Measurements from ENCODE around the gene KCTD7.
A peak's percentile ranks its signal among the peaks of the same experiment; 100 is the strongest.
"Not testable (repeated sequence)": the region's sequence is repeated elsewhere in the genome, so short reads cannot be mapped to it uniquely, and the experiment has no call there.

KCTD7 gene

GRCh38 chr7:66654275-66655112 lies 25.8 kb downstream of the KCTD7 start:
- DNase-seq (ENCODE audit: low read depth): peak; percentile 97

DNA sequence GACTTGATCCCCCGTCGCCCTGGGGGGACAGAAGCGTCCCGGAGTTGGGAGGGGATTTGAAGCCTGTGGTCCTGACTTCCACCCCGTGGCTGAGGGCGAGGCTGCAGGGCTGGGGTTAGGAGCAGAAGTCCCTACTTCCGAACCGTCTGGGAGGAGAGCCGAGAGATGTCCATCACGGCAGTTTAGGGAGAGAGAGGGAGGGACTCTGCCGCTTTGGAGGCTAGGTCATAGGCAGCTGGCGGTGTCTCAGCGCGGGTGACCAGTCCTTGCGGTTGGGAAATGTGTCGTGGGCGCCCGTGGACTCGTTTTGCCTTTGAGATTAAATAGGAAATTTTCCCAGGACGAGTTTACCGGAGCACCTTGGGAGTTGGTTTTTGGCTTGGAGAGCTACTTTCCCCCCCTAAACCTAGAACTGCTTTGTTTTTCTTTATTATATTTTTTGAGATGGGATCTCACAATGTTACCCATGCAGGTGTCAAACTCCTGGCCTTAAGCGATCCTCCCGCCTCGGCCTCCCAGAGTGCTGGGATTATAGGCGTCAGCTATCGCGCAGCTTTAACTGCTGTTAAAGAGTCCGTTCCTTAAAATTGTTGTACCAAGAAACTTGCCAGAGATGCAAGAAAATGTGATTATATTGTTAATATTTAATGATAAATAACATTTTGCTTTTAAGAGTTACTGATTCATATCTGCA lies 26.6 kb downstream of the KCTD7 start:
- DNase-seq (ENCODE audit: low read depth): not testable (repeated sequence)

- DNase-seq (ENCODE audit: low read depth): not testable (repeated sequence)
Measured at GRCh38 chr7:66655826-66656485, 27.3 kb downstream of the KCTD7 start.

DNA sequence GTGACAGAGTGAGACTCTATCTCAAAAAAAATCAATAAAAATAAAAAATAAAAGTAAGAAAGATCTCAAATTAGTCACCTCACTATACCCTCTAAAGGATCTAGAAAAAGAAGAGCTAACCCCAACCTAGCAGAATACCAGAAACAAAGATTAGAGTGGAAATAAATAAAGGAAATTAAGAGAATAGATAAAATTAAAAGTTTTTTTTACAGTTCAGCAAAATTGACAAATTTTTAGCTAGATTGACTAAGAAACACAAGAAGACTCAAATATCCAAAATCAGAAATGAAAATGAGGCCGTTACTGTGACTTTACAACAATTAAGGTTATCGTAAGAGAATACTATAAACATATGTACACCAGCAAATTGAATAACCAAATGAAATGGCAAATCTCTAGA lies 29.1 kb downstream of the KCTD7 start:
- no peak for DNase-seq (ENCODE audit: low read depth)

DNA sequence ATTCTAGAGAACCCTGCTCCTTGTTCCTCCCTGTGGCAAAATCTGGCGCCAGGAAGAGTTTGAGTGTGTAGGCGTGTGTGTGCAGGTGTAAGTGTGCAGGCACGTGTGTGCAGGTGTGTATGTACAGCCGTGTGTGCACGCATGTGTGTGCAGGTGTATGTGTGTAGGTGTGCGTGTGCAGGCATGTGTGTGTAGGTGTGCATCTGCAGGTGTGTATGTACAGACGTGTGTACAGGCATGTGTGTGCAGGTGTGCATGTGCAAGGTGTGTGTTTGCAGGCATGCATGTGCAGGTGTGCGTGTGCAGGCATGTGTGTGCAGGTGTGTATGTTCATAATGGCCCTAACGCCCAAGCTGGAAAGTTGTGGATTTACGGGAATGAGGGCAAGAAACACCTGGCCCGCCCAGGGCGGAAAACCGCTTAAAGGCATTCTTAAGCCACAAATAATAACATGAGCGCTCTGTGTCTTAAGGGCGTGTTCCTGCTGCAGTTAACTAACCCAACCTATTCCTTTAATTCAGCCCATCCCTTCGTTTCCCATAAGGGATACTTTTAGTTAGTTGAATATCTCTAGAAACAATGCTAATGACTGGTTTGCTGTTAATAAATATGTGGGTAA lies 34.1 kb downstream of the KCTD7 start:
- no peak for DNase-seq (ENCODE audit: low read depth)

DNA sequence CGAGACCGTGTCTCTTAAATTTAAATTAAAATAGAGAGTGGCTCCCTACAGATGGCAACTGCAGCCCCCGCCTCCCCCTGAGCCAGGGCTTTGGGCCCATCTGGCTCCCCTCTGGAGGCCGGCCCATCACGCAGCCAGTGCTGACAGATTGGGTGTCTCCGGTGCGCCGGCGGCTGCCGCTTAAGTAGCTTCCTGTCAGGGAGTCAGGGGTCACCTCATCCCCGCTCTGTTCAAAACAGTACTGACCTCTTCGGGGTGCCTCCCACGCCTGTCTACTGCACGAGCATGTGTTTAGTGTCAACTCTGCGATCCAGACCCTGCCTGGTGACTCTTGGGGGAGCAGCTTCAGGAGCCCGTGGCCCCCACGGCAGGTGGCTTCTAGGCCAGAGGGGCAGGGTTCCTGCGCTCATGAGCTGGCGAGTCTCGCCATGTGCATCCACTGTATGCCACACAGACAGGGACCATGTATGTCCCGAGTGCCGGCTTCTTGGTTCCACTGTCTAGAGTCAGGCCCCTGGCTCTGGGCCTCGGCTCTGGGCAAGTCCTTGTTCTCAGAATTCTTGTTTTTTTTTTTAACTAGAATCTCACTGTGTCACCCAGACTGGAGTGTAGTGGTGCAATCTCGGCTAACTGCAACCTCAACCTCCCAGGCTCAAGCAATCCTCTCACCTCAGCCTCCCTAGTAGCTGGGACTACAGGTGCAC lies 36.1 kb downstream of the KCTD7 start:
- no peak for DNase-seq (ENCODE audit: low read depth)

GRCh38 chr7:66666313-66666952 lies 37.8 kb downstream of the KCTD7 start:
- no peak for DNase-seq (ENCODE audit: low read depth)

GRCh38 chr7:66667023-66667728 lies 38.5 kb downstream of the KCTD7 start:
- DNase-seq (ENCODE audit: low read depth): no peak

GRCh38 chr7:66668112-66668511 lies 39.4 kb downstream of the KCTD7 start:
- no peak for DNase-seq (ENCODE audit: low read depth)

DNA sequence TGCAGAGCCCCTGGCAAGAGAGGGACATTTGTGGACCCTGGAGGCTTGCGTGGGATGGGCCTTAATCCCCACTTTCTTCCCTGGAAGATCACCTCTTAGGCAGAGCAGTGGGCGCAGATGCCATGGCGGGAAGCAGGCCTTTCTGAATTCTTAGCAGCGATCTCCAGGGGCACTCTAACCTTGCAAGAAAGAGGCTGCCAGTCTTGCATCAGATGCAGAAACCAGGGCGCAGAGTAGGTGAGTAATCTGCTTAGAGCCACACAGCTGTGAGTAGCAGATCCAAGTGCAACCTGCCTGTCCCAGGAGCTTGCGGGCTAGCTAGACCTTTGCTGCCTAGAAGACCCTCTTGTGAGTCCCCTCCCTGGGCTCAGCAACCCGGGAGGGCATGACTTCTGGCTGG lies 40.0 kb downstream of the KCTD7 start:
- no peak for DNase-seq (ENCODE audit: low read depth)

GRCh38 chr7:66669088-66669487 lies 40.4 kb downstream of the KCTD7 start:
- DNase-seq (ENCODE audit: low read depth): no peak

DNA sequence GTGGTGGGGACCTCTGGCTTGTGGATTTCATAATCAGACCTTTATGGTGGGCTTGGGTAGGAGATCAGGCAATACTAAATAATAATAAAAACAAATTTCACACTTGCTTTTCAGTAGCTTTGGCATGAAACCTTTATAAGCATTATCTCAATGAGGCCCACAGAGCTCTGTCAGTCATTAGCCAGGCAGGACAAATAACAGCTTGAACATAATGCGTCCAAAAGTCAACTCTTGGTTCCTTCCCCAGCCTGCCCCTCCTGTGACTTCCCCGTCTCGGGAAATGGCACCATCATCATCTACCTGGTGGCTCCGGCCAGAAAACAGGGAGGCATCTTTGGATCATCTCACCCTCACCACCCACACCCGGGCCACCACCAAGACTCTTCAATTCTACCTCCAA lies 40.8 kb downstream of the KCTD7 start:
- no peak for DNase-seq (ENCODE audit: low read depth)

DNA sequence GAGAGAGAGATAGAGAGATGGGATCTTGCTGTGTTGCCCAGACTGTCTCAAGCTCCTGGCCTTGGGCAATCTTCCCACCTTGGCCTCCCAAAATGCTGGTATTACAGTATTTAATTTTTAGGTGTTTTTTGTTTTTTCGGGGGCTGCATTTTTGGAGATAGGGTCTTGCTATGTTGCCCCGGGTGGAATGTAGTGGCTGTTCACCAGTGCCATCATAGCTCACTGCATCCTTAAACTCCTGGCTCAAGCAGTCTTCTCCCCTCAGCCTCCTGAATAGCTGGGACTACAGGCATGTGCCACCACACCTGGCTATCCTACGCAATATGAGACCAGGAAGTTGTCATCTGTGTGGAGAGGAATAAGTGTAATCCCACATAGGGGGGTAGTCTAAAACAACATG lies 42.4 kb downstream of the KCTD7 start:
- DNase-seq (ENCODE audit: low read depth): no peak

GRCh38 chr7:66671486-66671885 lies 42.8 kb downstream of the KCTD7 start:
- DNase-seq (ENCODE audit: low read depth): not testable (repeated sequence)

DNA sequence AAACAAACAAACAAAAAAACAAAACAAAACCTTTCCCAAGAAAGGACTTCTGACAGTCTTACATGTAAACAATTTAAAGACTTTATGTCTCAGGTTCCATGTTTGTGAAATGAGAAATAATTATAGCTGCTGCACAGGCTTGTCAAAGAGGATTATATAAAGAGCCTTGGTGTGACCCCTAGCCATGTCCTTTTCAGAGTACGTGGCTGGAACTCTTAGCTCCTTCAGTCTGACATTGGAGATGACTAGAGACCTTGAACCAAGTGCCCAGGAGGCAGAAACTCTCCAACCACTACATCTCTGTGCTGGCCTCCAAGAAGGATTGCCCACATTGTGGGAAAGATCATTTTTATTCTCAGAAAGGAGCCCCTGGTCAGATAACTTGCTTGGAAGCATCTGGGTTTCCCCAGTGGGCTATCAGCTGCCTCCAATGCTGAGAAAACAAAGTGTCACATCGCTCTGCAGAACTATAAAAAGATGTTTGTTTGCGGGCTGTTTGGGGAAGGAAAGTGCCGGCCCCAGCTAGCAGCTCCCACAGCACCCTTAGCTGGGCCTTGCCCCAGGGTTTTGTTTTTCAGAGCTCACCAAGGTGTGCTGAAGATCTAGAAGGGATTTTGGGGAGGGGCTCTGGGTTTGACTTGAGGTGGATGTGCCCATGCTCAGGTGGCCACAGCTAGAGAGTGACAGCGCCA lies 43.9 kb downstream of the KCTD7 start:
- not testable (repeated sequence) for DNase-seq (ENCODE audit: low read depth)

DNA sequence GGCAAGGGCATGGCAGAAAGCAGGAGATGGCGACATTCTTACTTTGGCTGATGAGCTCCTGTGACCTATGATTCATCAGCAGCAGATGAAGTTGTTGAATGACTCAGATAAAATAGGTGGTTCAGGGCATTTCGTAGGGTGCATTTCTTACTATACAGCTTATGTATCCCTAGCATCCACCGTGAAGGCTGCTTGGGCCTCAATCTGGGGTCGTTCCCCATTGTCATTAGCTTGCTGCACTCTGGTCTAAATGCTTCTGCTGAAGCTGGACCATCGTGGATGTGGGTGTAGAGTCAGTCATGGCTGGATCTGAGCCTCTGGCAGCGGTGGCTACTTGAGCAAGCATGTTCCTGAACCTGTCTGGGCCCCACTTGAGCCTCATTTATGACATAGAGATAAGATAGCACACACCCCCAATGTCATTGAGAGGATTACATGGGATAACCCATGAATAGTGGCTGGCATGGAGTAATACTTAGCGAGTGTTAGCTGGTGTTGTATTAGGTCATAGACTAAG lies 44.5 kb downstream of the KCTD7 start:
- DNase-seq (ENCODE audit: low read depth): not testable (repeated sequence)

- no peak for DNase-seq (ENCODE audit: low read depth)
Measured at GRCh38 chr7:66679633-66680244, 51.1 kb downstream of the KCTD7 start.

DNA sequence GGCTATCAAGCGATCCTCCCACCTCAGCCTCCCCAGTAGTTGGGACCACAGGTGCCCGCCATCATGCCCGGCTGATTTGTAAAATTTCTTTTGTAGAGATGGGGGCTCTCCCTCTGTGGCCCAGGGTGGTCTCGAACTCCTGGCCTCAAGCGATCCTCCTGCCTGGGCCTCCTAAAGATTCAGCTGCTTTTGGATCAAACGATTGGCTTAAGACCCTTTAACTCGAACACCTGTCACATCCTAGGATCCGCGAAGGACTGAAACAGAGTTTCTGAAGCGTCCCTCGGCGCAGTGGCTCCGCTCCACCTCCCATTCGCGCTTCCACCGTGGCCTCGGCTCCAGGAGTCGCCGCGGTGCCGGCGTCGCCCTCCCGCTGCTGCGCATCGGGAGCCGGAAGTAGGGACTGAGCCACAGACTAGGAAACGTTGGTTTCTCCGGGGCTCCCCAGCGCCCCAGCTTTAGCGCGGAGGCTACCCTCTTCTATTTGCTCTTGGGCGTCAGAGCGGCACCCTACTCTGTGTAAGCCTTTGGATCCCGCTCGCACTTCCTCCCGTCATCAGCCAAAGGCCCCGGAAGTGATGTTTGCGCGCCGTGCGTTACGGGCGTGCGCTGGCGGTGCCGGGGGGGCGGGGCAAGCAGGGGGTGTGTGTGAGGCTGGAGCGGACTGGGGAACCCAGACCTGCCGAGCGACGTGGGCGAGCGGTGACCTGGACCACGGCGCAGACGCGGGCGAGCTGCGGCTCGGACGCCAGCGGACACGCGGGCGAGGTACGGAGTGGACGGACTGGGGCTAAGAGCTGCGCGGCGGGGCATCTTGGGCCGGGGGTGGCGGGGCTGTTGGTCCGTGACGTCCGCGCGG lies 53.0 kb downstream of the KCTD7 start:
- DNase-seq (ENCODE audit: low read depth): peak; percentile 95
